ENCODE measurements around the gene PPP1CA. TPM values are rescaled to one million over a fixed set of nuclear protein-coding genes. Genes with fewer than 3 reads are reported as not detected.

Gene PPP1CA
- total RNA-seq, 3 donors from 2014 or later (not counting 1 experiment from before 2014, with no cell fraction given): 222 to 245 (median 233) TPM

GRCh38 chr11:67395555-67396258 is 6.0 kb downstream of the PPP1CA start:
- Histone ChIP-seq H3K36me3 (ENCODE audit: control insufficient read depth, insufficient read depth, low read length) (peaks cover 53% of the 10 kb centered on the region), H3K4me3 (ENCODE audit: low read length) (no peak overlapping the region), H3K27me3 (ENCODE audit: control insufficient read depth, insufficient read depth, low read length) (no peaks in the 10 kb centered on the region), H3K27ac (ENCODE audit: low read length) (no peak overlapping the region), H3K4me1 (ENCODE audit: control insufficient read depth, insufficient read depth, low read length) (peaks cover 64% of the 10 kb centered on the region), H3K9me3 (ENCODE audit: control insufficient read depth, insufficient read depth, low read length) (no peaks in the 10 kb centered on the region)
- DNase-seq (no peak), ATAC-seq (no peak)
- Mint-ChIP-seq H3K27ac (peak overlapping the region; percentile 68 to 88), H3K4me3 (no peak overlapping the region), H3K27me3 (ENCODE audit: low read depth in 2 of 2) (no peaks in the 10 kb centered on the region), H3K9me3 (no peaks in the 10 kb centered on the region), H3K36me3 (no peaks in the 10 kb centered on the region), H3K4me1 (peaks cover 26 to 54% of the 10 kb centered on the region in 2 donors)
- intact Hi-C loops (cut with micrococcal nuclease): no loop called here
- TF ChIP-seq CTCF (IDR thresholded peaks at IDR 0.05): no peak
- WGBS (ENCODE audit: insufficient coverage): 93% methylated on average over 17 of the region's 19 CpGs

DNA sequence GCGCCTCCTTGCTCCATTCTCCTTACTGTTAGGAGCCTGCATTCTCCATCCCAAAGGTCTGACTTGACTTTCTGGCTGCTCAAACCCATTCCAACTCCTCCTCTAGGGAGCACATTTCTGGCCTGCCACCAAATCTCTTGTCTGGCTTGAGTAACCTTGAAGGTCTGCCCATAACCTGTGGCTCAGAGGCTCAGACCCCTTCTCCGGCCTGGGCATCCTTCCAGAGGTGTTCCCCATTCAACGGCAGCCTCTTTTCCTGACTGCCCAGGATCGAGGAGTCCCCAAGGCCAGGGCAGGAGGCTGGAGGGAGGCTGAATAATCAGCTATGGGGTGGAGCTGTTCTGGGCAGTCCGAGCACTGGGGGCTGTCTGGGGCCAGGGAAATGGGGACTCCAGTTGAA is 7.7 kb downstream of the PPP1CA start:
- H3K4me1 ChIP-seq (ENCODE audit: control insufficient read depth, insufficient read depth, low read length): peaks cover 49% of the 10 kb centered on the region
- intact Hi-C loops (cut with micrococcal nuclease): no loop called here

GRCh38 chr11:67393437-67393836 is 8.2 kb downstream of the PPP1CA start:
- 93% methylated on average over 18 of the region's 18 CpGs for WGBS (ENCODE audit: insufficient coverage)
- Mint-ChIP-seq H3K4me1 (peaks cover 29 to 61% of the 10 kb centered on the region in 2 donors), H3K4me3 (peak overlapping the region; percentile 76), H3K27me3 (ENCODE audit: low read depth in 2 of 2) (no peaks in the 10 kb centered on the region), H3K9me3 (no peaks in the 10 kb centered on the region), H3K27ac (peak overlapping the region in 1 of 2 donors; percentile 29), H3K36me3 (no peaks in the 10 kb centered on the region)
- TF ChIP-seq CTCF (IDR thresholded peaks at IDR 0.05): no peak
- DNase-seq: no peak
- H3K4me3 ChIP-seq (ENCODE audit: low read length): no peak overlapping the region
- no peak for ATAC-seq
- intact Hi-C loops (cut with micrococcal nuclease): no loop called here
- no peaks in the 10 kb centered on the region for H3K27me3 ChIP-seq (ENCODE audit: control insufficient read depth, insufficient read depth, low read length)
- no peaks in the 10 kb centered on the region for H3K9me3 ChIP-seq (ENCODE audit: control insufficient read depth, insufficient read depth, low read length)
- peaks cover 33% of the 10 kb centered on the region for H3K36me3 ChIP-seq (ENCODE audit: control insufficient read depth, insufficient read depth, low read length)
- peaks cover 44% of the 10 kb centered on the region for H3K4me1 ChIP-seq (ENCODE audit: control insufficient read depth, insufficient read depth, low read length)
- H3K27ac ChIP-seq (ENCODE audit: low read length): no peak overlapping the region

More for the DNA sequence above, 7.7 kb downstream of the PPP1CA start:
- peak overlapping the region; percentile 76 for H3K4me3 Mint-ChIP-seq
- no peak for DNase-seq
- peaks cover 38% of the 10 kb centered on the region for H3K36me3 ChIP-seq (ENCODE audit: control insufficient read depth, insufficient read depth, low read length)
- WGBS (ENCODE audit: insufficient coverage): 93% methylated on average over 5 of the region's 5 CpGs
- no peak for ATAC-seq
- H3K4me1 Mint-ChIP-seq: peaks cover 29 to 60% of the 10 kb centered on the region in 2 donors
- no peak overlapping the region for H3K27ac ChIP-seq (ENCODE audit: low read length)
- H3K36me3 Mint-ChIP-seq: no peaks in the 10 kb centered on the region
- TF ChIP-seq CTCF (IDR thresholded peaks at IDR 0.05): no peak
- no peaks in the 10 kb centered on the region for H3K9me3 ChIP-seq (ENCODE audit: control insufficient read depth, insufficient read depth, low read length)
- no peaks in the 10 kb centered on the region for H3K27me3 Mint-ChIP-seq (ENCODE audit: low read depth in 2 of 2)
- no peaks in the 10 kb centered on the region for H3K9me3 Mint-ChIP-seq
- peak overlapping the region in 1 of 2 donors; percentile 29 for H3K27ac Mint-ChIP-seq
- H3K4me3 ChIP-seq (ENCODE audit: low read length): no peak overlapping the region
- no peaks in the 10 kb centered on the region for H3K27me3 ChIP-seq (ENCODE audit: control insufficient read depth, insufficient read depth, low read length)
